ENCODE results near the gene MAST4.

The MAST4 gene

DNA sequence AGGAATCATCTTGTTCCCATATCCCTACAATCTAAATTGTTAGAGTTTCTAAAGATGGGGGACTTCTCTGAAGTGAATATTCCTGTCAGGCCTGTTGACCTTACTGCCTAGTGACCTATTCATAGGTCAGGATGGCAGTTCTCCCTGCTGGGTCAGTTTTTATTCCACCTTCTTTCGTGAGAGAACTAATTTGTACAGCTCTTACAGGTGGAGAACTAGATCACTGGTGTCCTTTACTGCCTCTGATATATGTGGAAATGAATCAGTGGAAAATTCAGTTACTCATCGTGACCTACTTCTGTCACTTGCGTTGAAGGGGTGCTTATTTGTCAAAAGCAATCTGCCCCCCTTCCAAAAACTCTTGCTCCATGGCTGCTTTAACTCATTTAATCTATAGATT lies 435.5 kb downstream of the MAST4 start:
- ChIA-PET CTCF (interaction anchor here (1.3 kb wide), 1 partner anchor 34 kb away, joined by 3 read pairs; no protein-coding TSS in a partner anchor), POLR2A (no interaction called here)
- no peak overlapping the region for H3K27ac ChIP-seq (ENCODE audit: extremely low read depth, low read depth, low read length)
- no peaks in the 10 kb centered on the region for H3K9me3 ChIP-seq (ENCODE audit: control insufficient read depth, insufficient read depth, low read depth, low read length)
- H3K4me3 ChIP-seq (ENCODE audit: low read depth, low read length), result no peak overlapping the region
- no peaks in the 10 kb centered on the region for H3K36me3 ChIP-seq (ENCODE audit: control insufficient read depth in 2 of 2, insufficient read depth in 1 of 2, low read length in 2 of 2)
- TF ChIP-seq, protein P1, sequence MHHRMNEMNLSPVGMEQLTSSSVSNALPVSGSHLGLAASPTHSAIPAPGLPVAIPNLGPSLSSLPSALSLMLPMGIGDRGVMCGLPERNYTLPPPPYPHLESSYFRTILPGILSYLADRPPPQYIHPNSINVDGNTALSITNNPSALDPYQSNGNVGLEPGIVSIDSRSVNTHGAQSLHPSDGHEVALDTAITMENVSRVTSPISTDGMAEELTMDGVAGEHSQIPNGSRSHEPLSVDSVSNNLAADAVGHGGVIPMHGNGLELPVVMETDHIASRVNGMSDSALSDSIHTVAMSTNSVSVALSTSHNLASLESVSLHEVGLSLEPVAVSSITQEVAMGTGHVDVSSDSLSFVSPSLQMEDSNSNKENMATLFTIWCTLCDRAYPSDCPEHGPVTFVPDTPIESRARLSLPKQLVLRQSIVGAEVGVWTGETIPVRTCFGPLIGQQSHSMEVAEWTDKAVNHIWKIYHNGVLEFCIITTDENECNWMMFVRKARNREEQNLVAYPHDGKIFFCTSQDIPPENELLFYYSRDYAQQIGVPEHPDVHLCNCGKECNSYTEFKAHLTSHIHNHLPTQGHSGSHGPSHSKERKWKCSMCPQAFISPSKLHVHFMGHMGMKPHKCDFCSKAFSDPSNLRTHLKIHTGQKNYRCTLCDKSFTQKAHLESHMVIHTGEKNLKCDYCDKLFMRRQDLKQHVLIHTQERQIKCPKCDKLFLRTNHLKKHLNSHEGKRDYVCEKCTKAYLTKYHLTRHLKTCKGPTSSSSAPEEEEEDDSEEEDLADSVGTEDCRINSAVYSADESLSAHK (tag by site-specific recombination; IDR thresholded peaks at IDR 0.05), result no peak
- TF ChIP-seq, protein P2, sequence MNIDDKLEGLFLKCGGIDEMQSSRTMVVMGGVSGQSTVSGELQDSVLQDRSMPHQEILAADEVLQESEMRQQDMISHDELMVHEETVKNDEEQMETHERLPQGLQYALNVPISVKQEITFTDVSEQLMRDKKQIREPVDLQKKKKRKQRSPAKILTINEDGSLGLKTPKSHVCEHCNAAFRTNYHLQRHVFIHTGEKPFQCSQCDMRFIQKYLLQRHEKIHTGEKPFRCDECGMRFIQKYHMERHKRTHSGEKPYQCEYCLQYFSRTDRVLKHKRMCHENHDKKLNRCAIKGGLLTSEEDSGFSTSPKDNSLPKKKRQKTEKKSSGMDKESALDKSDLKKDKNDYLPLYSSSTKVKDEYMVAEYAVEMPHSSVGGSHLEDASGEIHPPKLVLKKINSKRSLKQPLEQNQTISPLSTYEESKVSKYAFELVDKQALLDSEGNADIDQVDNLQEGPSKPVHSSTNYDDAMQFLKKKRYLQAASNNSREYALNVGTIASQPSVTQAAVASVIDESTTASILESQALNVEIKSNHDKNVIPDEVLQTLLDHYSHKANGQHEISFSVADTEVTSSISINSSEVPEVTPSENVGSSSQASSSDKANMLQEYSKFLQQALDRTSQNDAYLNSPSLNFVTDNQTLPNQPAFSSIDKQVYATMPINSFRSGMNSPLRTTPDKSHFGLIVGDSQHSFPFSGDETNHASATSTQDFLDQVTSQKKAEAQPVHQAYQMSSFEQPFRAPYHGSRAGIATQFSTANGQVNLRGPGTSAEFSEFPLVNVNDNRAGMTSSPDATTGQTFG (tag by site-specific recombination; IDR thresholded peaks at IDR 0.05; ENCODE audit: borderline replicate concordance), result no peak
- TF ChIP-seq ZNF223 (tag by site-specific recombination; IDR thresholded peaks at IDR 0.05) (no peak), ZNF664 (tag by site-specific recombination; IDR thresholded peaks at IDR 0.05) (no peak), ZNF843 (tag by site-specific recombination; IDR thresholded peaks at IDR 0.05) (no peak), ZNF76 (tag by site-specific recombination; IDR thresholded peaks at IDR 0.05; ENCODE audit: borderline replicate concordance, low read depth) (no peak), ZNF354C (tag by site-specific recombination; IDR thresholded peaks at IDR 0.05; ENCODE audit: borderline replicate concordance, low read depth) (no peak), ZNF404 (tag by site-specific recombination; IDR thresholded peaks at IDR 0.05) (no peak), ZNF621 (tag by site-specific recombination; IDR thresholded peaks at IDR 0.05) (no peak), ZNF10 (tag by site-specific recombination; IDR thresholded peaks at IDR 0.05) (no peak), ZNF175 (tag by site-specific recombination; IDR thresholded peaks at IDR 0.05) (no peak)
- TF ChIP-seq, protein P3, sequence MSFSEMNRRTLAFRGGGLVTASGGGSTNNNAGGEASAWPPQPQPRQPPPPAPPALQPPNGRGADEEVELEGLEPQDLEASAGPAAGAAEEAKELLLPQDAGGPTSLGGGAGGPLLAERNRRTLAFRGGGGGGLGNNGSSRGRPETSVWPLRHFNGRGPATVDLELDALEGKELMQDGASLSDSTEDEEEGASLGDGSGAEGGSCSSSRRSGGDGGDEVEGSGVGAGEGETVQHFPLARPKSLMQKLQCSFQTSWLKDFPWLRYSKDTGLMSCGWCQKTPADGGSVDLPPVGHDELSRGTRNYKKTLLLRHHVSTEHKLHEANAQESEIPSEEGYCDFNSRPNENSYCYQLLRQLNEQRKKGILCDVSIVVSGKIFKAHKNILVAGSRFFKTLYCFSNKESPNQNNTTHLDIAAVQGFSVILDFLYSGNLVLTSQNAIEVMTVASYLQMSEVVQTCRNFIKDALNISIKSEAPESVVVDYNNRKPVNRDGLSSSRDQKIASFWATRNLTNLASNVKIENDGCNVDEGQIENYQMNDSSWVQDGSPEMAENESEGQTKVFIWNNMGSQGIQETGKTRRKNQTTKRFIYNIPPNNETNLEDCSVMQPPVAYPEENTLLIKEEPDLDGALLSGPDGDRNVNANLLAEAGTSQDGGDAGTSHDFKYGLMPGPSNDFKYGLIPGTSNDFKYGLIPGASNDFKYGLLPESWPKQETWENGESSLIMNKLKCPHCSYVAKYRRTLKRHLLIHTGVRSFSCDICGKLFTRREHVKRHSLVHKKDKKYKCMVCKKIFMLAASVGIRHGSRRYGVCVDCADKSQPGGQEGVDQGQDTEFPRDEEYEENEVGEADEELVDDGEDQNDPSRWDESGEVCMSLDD (tag by site-specific recombination; IDR thresholded peaks at IDR 0.05), result no peak
- TF ChIP-seq, protein P4, sequence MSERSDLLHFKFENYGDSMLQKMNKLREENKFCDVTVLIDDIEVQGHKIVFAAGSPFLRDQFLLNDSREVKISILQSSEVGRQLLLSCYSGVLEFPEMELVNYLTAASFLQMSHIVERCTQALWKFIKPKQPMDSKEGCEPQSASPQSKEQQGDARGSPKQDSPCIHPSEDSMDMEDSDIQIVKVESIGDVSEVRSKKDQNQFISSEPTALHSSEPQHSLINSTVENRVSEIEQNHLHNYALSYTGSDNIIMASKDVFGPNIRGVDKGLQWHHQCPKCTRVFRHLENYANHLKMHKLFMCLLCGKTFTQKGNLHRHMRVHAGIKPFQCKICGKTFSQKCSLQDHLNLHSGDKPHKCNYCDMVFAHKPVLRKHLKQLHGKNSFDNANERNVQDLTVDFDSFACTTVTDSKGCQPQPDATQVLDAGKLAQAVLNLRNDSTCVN (tag by site-specific recombination; optimal IDR thresholded peaks at IDR 0.05), result no peak
- TF ChIP-seq, protein P5, sequence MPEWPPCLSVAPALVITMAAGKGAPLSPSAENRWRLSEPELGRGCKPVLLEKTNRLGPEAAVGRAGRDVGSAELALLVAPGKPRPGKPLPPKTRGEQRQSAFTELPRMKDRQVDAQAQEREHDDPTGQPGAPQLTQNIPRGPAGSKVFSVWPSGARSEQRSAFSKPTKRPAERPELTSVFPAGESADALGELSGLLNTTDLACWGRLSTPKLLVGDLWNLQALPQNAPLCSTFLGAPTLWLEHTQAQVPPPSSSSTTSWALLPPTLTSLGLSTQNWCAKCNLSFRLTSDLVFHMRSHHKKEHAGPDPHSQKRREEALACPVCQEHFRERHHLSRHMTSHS (tag by site-specific recombination; IDR thresholded peaks at IDR 0.05), result no peak
- H3K4me1 ChIP-seq (ENCODE audit: control insufficient read depth, insufficient read depth, low read length), result peaks cover 48% of the 10 kb centered on the region
